Keratinocyte (primary cell): ENCODE measurements around the gene CTRB1. TPM values are rescaled to one million over a fixed set of nuclear protein-coding genes. Genes with fewer than 3 reads are reported as not detected.

Source experiments
- DNase-seq: peaks from one replicate; pipeline ENCODE4 v3.0.0-alpha.2; 2011; ENCODE audit warnings: low read depth, missing footprints, low spot score
- FAIRE-seq: peaks from 2 replicates; lab custom pipeline; 2011; peaks lifted over from hg19 to GRCh38; lab: Jason Lieb, UNC
- H2AFZ ChIP-seq: 2 replicates; pipeline ENCODE4 v1.6.0; 2012; ENCODE audit warnings: low read length, control low read depth, inconsistent platforms; ENCODE audit not compliant: control insufficient read depth
- H3K27ac ChIP-seq: 2 replicates; pipeline ENCODE4 v1.5.1; 2011; ENCODE audit warnings: low read length; ENCODE audit not compliant: control insufficient read depth, insufficient read depth
- H3K27me3 ChIP-seq: 3 replicates; pipeline ENCODE4 v1.6.0; 2011; ENCODE audit warnings: low read length; ENCODE audit not compliant: control insufficient read depth, insufficient read depth; ENCODE audit errors: extremely low read depth
- H3K36me3 ChIP-seq, 2 experiments: 2 replicates in 1 of 2; 3 replicates in 1 of 2; pipeline ENCODE4 v1.5.1; 2011; ENCODE audit warnings: low read length in 2 of 2, mild to moderate bottlenecking in 1 of 2; ENCODE audit not compliant: control insufficient read depth in 2 of 2, insufficient read depth in 2 of 2; ENCODE audit errors: extremely low read depth in 1 of 2
- H3K4me1 ChIP-seq: 3 replicates; pipeline ENCODE4 v1.5.1; 2011; ENCODE audit warnings: low read length; ENCODE audit not compliant: control insufficient read depth, insufficient read depth; ENCODE audit errors: extremely low read depth
- H3K4me2 ChIP-seq: 3 replicates; pipeline ENCODE4 v1.6.0; 2011; ENCODE audit warnings: low read depth, low read length; ENCODE audit not compliant: control insufficient read depth, insufficient read depth; ENCODE audit errors: extremely low read depth
- H3K4me3 ChIP-seq, 3 experiments: fragments of 200-600 bp in 1 of 3; sonication (generic) in 1 of 3; 2 replicates in 2 of 3; 3 replicates in 1 of 3; pipeline ENCODE4 v1.5.1; 2011 to 2016; ENCODE audit warnings: low read length in 3 of 3, mild to moderate bottlenecking in 3 of 3, control low read depth in 2 of 3, inconsistent platforms in 1 of 3, low read depth in 1 of 3, mixed read lengths in 1 of 3, mixed run types in 1 of 3, moderate library complexity in 1 of 3; ENCODE audit not compliant: control insufficient read depth in 2 of 3, insufficient read depth in 2 of 3; ENCODE audit errors: extremely low read depth in 1 of 3
- H3K79me2 ChIP-seq: 2 replicates; pipeline ENCODE4 v1.6.0; 2012; ENCODE audit warnings: low read length; ENCODE audit not compliant: control insufficient read depth, insufficient read depth
- H3K9ac ChIP-seq: 3 replicates; pipeline ENCODE4 v1.6.0; 2011; ENCODE audit warnings: low read length; ENCODE audit not compliant: control insufficient read depth, insufficient read depth; ENCODE audit errors: extremely low read depth
- H3K9me1 ChIP-seq: 3 replicates; pipeline ENCODE4 v1.6.0; 2011; ENCODE audit warnings: low read length; ENCODE audit not compliant: control insufficient read depth, insufficient read depth; ENCODE audit errors: extremely low read depth
- H3K9me3 ChIP-seq: 2 replicates; pipeline ENCODE4 v1.5.1; 2012; ENCODE audit warnings: low read depth, low read length; ENCODE audit not compliant: control insufficient read depth
- H4K20me1 ChIP-seq: 3 replicates; pipeline ENCODE4 v1.6.0; 2011; ENCODE audit warnings: low read length; ENCODE audit not compliant: control insufficient read depth, insufficient read depth; ENCODE audit errors: extremely low read depth
- EZH2 ChIP-seq: IDR thresholded peaks from one replicate; pipeline ENCODE4 v1.6.1; 2012; ENCODE audit warnings: inconsistent platforms, mild to moderate bottlenecking, low read length, moderate library complexity
- dilution Hi-C: fragments of 300-500 bp; cut with MboI; formaldehyde crosslinking; loops from one replicate; pipeline ENCODE4 v1.7.0; 2020; ENCODE audit warnings: low sequenced_read_pairs; ENCODE audit not compliant: extremely low pct_ligation_motif_present
- polyA plus RNA-seq, 5 experiments: library from polyadenylated mRNA; depleted of rRNA in 3 of 5; stranded (reverse) in 3 of 5; stranded (forward) in 1 of 5; unstranded in 1 of 5; fragments of >200 nt; gene quantifications; 1 replicate in 1 of 5; 2 replicates in 3 of 5; 3 replicates in 1 of 5; pipeline versions ENCODE4 v1.2.1 to v1.2.3, GENCODE V29; 2011 to 2012; ENCODE audit warnings: missing spikeins in 2 of 5, low read depth in 1 of 5, low replicate concordance in 1 of 5
- TF ChIP-seq, protein P1 (sequence below), 3 experiments: IDR thresholded peaks in 1 of 3; conservative IDR thresholded peaks in 1 of 3; optimal IDR thresholded peaks in 1 of 3; 2 replicates in 2 of 3; 3 replicates in 1 of 3; pipeline versions ENCODE3 to v1.5.1; 2011; ENCODE audit warnings: low read length in 3 of 3, mild to moderate bottlenecking in 3 of 3, moderate library complexity in 2 of 3, control low read depth in 1 of 3, inconsistent platforms in 1 of 3; ENCODE audit not compliant: insufficient read depth in 2 of 3; ENCODE audit errors: extremely low read depth in 1 of 3

The CTRB1 gene
- polyA plus RNA-seq, 1 donor (not counting 4 experiments of a cell fraction or from before 2014, with no cell fraction given), result not detected

DNA sequence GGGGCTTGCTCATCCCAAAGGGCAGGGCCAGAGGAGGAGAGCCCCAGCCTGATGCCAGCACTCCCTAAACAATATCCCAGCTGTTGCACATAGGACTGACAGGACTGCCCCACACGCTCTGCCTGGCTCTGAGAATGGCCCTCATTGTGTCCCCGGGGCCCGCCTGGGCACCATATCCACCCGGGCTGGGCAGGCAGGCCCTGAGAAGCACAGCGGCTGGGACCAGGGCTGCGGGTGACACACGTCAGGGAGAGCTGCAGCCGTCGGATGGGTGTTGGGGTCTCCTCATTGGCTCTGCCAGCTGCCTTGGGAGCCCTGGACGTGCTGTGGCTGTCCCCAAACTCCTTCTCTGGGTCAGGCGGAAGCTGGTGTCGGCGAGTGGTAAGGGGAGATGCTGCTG, 28.5 kb downstream of the CTRB1 start:
- peaks cover 2% of the 10 kb centered on the region for H3K9me1 ChIP-seq
- no peak overlapping the region for H3K9ac ChIP-seq
- no peak overlapping the region for H3K4me3 ChIP-seq
- H3K27ac ChIP-seq, result no peak overlapping the region
- peaks cover 95% of the 10 kb centered on the region for H3K79me2 ChIP-seq
- H3K27me3 ChIP-seq, result no peaks in the 10 kb centered on the region
- H3K4me1 ChIP-seq, result peaks cover 69% of the 10 kb centered on the region
- peaks cover 13 to 34% of the 10 kb centered on the region in 2 experiments for H3K36me3 ChIP-seq
- peaks cover 17% of the 10 kb centered on the region for H4K20me1 ChIP-seq
- TF ChIP-seq, protein P1, sequence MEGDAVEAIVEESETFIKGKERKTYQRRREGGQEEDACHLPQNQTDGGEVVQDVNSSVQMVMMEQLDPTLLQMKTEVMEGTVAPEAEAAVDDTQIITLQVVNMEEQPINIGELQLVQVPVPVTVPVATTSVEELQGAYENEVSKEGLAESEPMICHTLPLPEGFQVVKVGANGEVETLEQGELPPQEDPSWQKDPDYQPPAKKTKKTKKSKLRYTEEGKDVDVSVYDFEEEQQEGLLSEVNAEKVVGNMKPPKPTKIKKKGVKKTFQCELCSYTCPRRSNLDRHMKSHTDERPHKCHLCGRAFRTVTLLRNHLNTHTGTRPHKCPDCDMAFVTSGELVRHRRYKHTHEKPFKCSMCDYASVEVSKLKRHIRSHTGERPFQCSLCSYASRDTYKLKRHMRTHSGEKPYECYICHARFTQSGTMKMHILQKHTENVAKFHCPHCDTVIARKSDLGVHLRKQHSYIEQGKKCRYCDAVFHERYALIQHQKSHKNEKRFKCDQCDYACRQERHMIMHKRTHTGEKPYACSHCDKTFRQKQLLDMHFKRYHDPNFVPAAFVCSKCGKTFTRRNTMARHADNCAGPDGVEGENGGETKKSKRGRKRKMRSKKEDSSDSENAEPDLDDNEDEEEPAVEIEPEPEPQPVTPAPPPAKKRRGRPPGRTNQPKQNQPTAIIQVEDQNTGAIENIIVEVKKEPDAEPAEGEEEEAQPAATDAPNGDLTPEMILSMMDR (optimal IDR thresholded peaks at IDR 0.05 in 1 of 3, IDR thresholded peaks at IDR 0.05 in 1 of 3, conservative IDR thresholded peaks at IDR 0.05 in 1 of 3; ENCODE audit: extremely low read depth in 1 of 3, insufficient read depth in 2 of 3, low read length in 3 of 3), result no peak
- TF ChIP-seq EZH2, result no peak
- no peak for FAIRE-seq
- H3K9me3 ChIP-seq, result no peaks in the 10 kb centered on the region
- no peak for DNase-seq
- H3K4me2 ChIP-seq, result no peak overlapping the region
- dilution Hi-C loops, result loop anchor here (25.0 kb wide), 1 partner anchor 140 kb away; no protein-coding TSS in a partner anchor
- H2AFZ ChIP-seq, result no peak overlapping the region

DNA sequence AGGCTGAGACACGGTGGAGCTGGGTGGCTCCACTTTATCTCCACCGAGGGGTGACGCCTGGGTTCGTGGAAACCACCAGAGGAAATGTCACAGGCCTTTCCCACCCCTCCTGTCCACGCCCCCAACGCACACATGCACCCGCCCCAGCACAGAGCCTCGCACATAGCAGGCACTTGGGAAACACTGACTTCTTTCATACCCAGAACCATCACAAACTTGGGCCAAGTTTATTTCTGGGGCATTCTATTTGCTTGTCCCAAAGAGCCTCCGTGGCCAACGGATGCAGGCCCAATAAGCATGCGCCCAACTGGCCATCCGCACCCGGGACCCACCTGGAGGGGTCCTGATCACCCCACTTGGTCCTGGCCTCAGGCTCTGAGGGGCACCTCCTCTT, 29.4 kb downstream of the CTRB1 start:
- peaks cover 78% of the 10 kb centered on the region for H3K4me1 ChIP-seq
- FAIRE-seq, result no peak
- TF ChIP-seq, protein P1 (optimal IDR thresholded peaks at IDR 0.05 in 1 of 3, IDR thresholded peaks at IDR 0.05 in 1 of 3, conservative IDR thresholded peaks at IDR 0.05 in 1 of 3; ENCODE audit: extremely low read depth in 1 of 3, insufficient read depth in 2 of 3, low read length in 3 of 3), result no peak
- no peak for TF ChIP-seq EZH2
- no peaks in the 10 kb centered on the region for H3K27me3 ChIP-seq
- H3K79me2 ChIP-seq, result peaks cover 94% of the 10 kb centered on the region
- no peak overlapping the region for H3K9ac ChIP-seq
- H3K4me3 ChIP-seq, result no peak overlapping the region
- no peak overlapping the region for H3K27ac ChIP-seq
- no peak for DNase-seq
- H2AFZ ChIP-seq, result no peak overlapping the region
- H3K9me3 ChIP-seq, result no peaks in the 10 kb centered on the region
- peaks cover 19% of the 10 kb centered on the region for H4K20me1 ChIP-seq
- no peak overlapping the region for H3K4me2 ChIP-seq
- dilution Hi-C loops, result loop anchor here (25.0 kb wide), 1 partner anchor 139 kb away; no protein-coding TSS in a partner anchor
- peaks cover 2% of the 10 kb centered on the region for H3K9me1 ChIP-seq
- H3K36me3 ChIP-seq, result peaks cover 7 to 29% of the 10 kb centered on the region in 2 experiments
